HEK293 (cell line): Measurements from ENCODE around the gene ATAD2B.

Experiments used
- CTCF ChIA-PET: fragments of 350-600 bp; formaldehyde crosslinking; extraction: SDS; loops from one replicate; lab custom pipeline; 2021; ENCODE audit warnings: antibody characterized with exemption; lab: Yijun Ruan, JAX
- POLR2A ChIA-PET: fragments of 300-600 bp; formaldehyde crosslinking; extraction: SDS; loops from one replicate; lab custom pipeline; 2020; ENCODE audit warnings: antibody characterized with exemption, inconsistent platforms; lab: Yijun Ruan, JAX
- H3K27ac ChIP-seq: fragments of 200-500 bp; sonication (Bioruptor generic); 2 replicates; pipeline ENCODE4 v1.5.1; 2014; ENCODE audit warnings: low read depth, low read length, control low read depth, inconsistent platforms; ENCODE audit errors: extremely low read depth
- H3K36me3 ChIP-seq, 2 experiments: fragments of 200-500 bp in 1 of 2; sonication (Bioruptor generic) in 1 of 2; 1 replicate in 1 of 2; 2 replicates in 1 of 2; pipeline ENCODE4 v1.5.1; 2014 to 2017; ENCODE audit warnings: inconsistent platforms in 2 of 2, low read length in 2 of 2; ENCODE audit not compliant: control insufficient read depth in 2 of 2, insufficient read depth in 1 of 2
- H3K4me1 ChIP-seq: fragments of 200-500 bp; sonication (Bioruptor generic); 2 replicates; pipeline ENCODE4 v1.5.1; 2014; ENCODE audit warnings: mild to moderate bottlenecking, low read length, inconsistent platforms; ENCODE audit not compliant: control insufficient read depth, insufficient read depth
- H3K4me3 ChIP-seq: 2 replicates; pipeline ENCODE4 v1.5.1; 2011; ENCODE audit warnings: low read depth, mild to moderate bottlenecking, control low read depth, low read length, moderate library complexity
- H3K9me3 ChIP-seq: fragments of 200-500 bp; sonication (Bioruptor generic); 2 replicates; pipeline ENCODE4 v1.5.1; 2014; ENCODE audit warnings: low read depth, low read length, inconsistent platforms; ENCODE audit not compliant: control insufficient read depth, insufficient read depth
- OSR2 ChIP-seq: fragments of 450-650 bp; formaldehyde crosslinking; IDR thresholded peaks from 2 replicates; pipeline ENCODE4 v1.5.1; 2016; ENCODE audit warnings: missing biosample characterization, missing genetic modification characterization
- ZBTB44 ChIP-seq: fragments of 450-650 bp; IDR thresholded peaks from 2 replicates; pipeline ENCODE4 v1.5.1; 2018; ENCODE audit warnings: missing biosample characterization, mild to moderate bottlenecking, missing genetic modification characterization
- ZBTB49 ChIP-seq: fragments of 450-650 bp; formaldehyde crosslinking; IDR thresholded peaks from 2 replicates; pipeline ENCODE4 v1.5.1; 2016; ENCODE audit warnings: missing biosample characterization, missing genetic modification characterization, low read depth
- ZNF146 ChIP-seq: fragments of 450-650 bp; formaldehyde crosslinking; IDR thresholded peaks from 2 replicates; pipeline ENCODE4 v1.5.1; 2016; ENCODE audit warnings: missing biosample characterization, missing genetic modification characterization
- ZNF354C ChIP-seq: fragments of 450-650 bp; formaldehyde crosslinking; IDR thresholded peaks from 2 replicates; pipeline ENCODE4 v1.5.1; 2016; ENCODE audit warnings: missing biosample characterization, missing genetic modification characterization, low read depth, borderline replicate concordance
- ZNF701 ChIP-seq: fragments of 450-650 bp; formaldehyde crosslinking; IDR thresholded peaks from 2 replicates; pipeline ENCODE4 v1.5.1; 2016; ENCODE audit warnings: missing biosample characterization, missing genetic modification characterization
- ZSCAN16 ChIP-seq: fragments of 450-650 bp; formaldehyde crosslinking; IDR thresholded peaks from 2 replicates; pipeline ENCODE4 v1.5.1; 2016; ENCODE audit warnings: missing biosample characterization, missing genetic modification characterization
- ZSCAN30 ChIP-seq: fragments of 450-650 bp; IDR thresholded peaks from 2 replicates; pipeline ENCODE4 v1.5.1; 2018; ENCODE audit warnings: missing biosample characterization, mild to moderate bottlenecking, missing genetic modification characterization, moderate library complexity
- TF ChIP-seq, protein P1 (sequence below): fragments of 450-650 bp; formaldehyde crosslinking; IDR thresholded peaks from 2 replicates; pipeline ENCODE4 v1.5.1; 2016; ENCODE audit warnings: missing biosample characterization, missing genetic modification characterization
- TF ChIP-seq, protein P2 (sequence below): fragments of 450-650 bp; formaldehyde crosslinking; IDR thresholded peaks from 2 replicates; pipeline ENCODE4 v1.5.1; 2016; ENCODE audit warnings: missing biosample characterization, missing genetic modification characterization
- TF ChIP-seq, protein P3 (sequence below): fragments of 450-650 bp; formaldehyde crosslinking; IDR thresholded peaks from 2 replicates; pipeline ENCODE4; 2016; ENCODE audit warnings: missing biosample characterization, missing genetic modification characterization
- TF ChIP-seq, protein P4 (sequence below): fragments of 450-650 bp; formaldehyde crosslinking; IDR thresholded peaks from 2 replicates; pipeline ENCODE4 v1.5.1; 2016; ENCODE audit warnings: missing biosample characterization, missing genetic modification characterization

ATAD2B gene

GRCh38 chr2:23788100-23788499, 138.8 kb downstream of the ATAD2B start:
- no peak overlapping the region for H3K27ac ChIP-seq
- ChIA-PET POLR2A (no interaction called here), CTCF (no interaction called here)
- no peaks in the 10 kb centered on the region for H3K36me3 ChIP-seq
- H3K9me3 ChIP-seq = no peaks in the 10 kb centered on the region
- no peak overlapping the region for H3K4me3 ChIP-seq
- TF ChIP-seq ZNF701 = no peak
- TF ChIP-seq, protein P1, sequence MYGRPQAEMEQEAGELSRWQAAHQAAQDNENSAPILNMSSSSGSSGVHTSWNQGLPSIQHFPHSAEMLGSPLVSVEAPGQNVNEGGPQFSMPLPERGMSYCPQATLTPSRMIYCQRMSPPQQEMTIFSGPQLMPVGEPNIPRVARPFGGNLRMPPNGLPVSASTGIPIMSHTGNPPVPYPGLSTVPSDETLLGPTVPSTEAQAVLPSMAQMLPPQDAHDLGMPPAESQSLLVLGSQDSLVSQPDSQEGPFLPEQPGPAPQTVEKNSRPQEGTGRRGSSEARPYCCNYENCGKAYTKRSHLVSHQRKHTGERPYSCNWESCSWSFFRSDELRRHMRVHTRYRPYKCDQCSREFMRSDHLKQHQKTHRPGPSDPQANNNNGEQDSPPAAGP (tag by site-specific recombination) = no peak
- no peak for TF ChIP-seq ZSCAN30 (tag by site-specific recombination)
- TF ChIP-seq ZBTB44 (tag by site-specific recombination) = no peak
- TF ChIP-seq, protein P2, sequence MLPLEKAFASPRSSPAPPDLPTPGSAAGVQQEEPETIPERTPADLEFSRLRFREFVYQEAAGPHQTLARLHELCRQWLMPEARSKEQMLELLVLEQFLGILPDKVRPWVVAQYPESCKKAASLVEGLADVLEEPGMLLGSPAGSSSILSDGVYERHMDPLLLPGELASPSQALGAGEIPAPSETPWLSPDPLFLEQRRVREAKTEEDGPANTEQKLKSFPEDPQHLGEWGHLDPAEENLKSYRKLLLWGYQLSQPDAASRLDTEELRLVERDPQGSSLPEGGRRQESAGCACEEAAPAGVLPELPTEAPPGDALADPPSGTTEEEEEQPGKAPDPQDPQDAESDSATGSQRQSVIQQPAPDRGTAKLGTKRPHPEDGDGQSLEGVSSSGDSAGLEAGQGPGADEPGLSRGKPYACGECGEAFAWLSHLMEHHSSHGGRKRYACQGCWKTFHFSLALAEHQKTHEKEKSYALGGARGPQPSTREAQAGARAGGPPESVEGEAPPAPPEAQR = no peak
- TF ChIP-seq, all 188 proteins: peak for 0
- no peaks in the 10 kb centered on the region for H3K4me1 ChIP-seq

GRCh38 chr2:23784971-23785370, 142.0 kb downstream of the ATAD2B start:
- ChIA-PET CTCF (interaction anchor here (0.7 kb wide), 1 partner anchor 647 kb away, joined by 3 read pairs; no protein-coding TSS in a partner anchor), POLR2A (no interaction called here)
- H3K27ac ChIP-seq = no peak overlapping the region
- H3K9me3 ChIP-seq = no peaks in the 10 kb centered on the region
- peaks cover 9% of the 10 kb centered on the region for H3K4me1 ChIP-seq
- TF ChIP-seq ZNF146 (no peak), OSR2 (tag by site-specific recombination) (no peak), ZNF354C (tag by site-specific recombination) (no peak), ZNF701 (no peak), ZSCAN16 (no peak), ZBTB49 (tag by site-specific recombination) (no peak)
- TF ChIP-seq, protein P3, sequence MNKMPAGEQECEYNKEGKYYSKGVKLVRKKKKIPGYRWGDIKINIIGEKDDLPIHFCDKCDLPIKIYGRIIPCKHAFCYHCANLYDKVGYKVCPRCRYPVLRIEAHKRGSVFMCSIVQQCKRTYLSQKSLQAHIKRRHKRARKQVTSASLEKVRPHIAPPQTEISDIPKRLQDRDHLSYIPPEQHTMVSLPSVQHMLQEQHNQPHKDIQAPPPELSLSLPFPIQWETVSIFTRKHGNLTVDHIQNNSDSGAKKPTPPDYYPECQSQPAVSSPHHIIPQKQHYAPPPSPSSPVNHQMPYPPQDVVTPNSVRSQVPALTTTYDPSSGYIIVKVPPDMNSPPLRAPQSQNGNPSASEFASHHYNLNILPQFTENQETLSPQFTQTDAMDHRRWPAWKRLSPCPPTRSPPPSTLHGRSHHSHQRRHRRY = no peak
- TF ChIP-seq, protein P4, sequence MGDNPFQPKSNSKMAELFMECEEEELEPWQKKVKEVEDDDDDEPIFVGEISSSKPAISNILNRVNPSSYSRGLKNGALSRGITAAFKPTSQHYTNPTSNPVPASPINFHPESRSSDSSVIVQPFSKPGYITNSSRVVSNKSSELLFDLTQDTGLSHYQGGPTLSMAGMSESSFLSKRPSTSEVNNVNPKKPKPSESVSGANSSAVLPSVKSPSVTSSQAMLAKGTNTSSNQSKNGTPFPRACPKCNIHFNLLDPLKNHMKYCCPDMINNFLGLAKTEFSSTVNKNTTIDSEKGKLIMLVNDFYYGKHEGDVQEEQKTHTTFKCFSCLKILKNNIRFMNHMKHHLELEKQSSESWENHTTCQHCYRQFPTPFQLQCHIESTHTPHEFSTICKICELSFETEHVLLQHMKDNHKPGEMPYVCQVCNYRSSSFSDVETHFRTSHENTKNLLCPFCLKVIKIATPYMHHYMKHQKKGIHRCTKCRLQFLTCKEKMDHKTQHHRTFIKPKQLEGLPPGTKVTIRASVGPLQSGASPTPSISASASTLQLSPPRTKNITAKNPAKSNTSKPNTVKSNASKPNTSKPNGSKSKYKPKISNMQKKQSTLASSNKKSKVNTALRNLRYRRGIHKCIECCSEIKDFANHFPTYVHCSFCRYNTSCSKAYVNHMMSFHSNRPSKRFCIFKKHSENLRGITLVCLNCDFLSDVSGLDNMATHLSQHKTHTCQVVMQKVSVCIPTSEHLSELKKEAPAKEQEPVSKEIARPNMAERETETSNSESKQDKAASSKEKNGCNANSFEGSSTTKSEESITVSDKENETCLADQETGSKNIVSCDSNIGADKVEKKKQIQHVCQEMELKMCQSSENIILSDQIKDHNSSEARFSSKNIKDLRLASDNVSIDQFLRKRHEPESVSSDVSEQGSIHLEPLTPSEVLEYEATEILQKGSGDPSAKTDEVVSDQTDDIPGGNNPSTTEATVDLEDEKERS (tag by site-specific recombination) = no peak
- H3K36me3 ChIP-seq = no peaks in the 10 kb centered on the region; a peak in 1 of 3 replicates
- no peak overlapping the region for H3K4me3 ChIP-seq
